ENCODE data around the gene PLK3. TPM values are rescaled to one million over a fixed set of nuclear protein-coding genes. Genes with fewer than 3 reads are reported as not detected.

PLK3 gene
- total and polyA plus RNA-seq, 9 of the 15 experiments (the other 6 are each of a cell fraction or from before 2014, with no cell fraction given): 0.52 to 22.7 (median 11.0) TPM

- TF ChIP-seq SNIP1 (IDR thresholded peaks at IDR 0.05; ENCODE audit: low read depth) (no peak), AFF4 (CRISPR knock-in tag; IDR thresholded peaks at IDR 0.05) (peak; percentile 98), PTBP1 (IDR thresholded peaks at IDR 0.05; ENCODE audit: low read depth, low read length) (no peak), DMBX1 (CRISPR knock-in tag; IDR thresholded peaks at IDR 0.05; ENCODE audit: borderline replicate concordance) (peak; percentile 87), ILF3 (IDR thresholded peaks at IDR 0.05; ENCODE audit: borderline replicate concordance) (no peak), NFE2 (IDR thresholded peaks at IDR 0.05; ENCODE audit: low read depth) (peak; percentile 81), UBTF (IDR thresholded peaks at IDR 0.05; ENCODE audit: borderline replicate concordance in 1 of 2, low read depth in 2 of 2, low read length in 2 of 2) (peak in 1 of 2 experiments; percentile 11; a peak in 1 of 4 replicates), ZNF253 (CRISPR knock-in tag; conservative IDR thresholded peaks at IDR 0.05) (no peak), ADNP (tag; IDR thresholded peaks at IDR 0.05) (no peak), GATAD2A (IDR thresholded peaks at IDR 0.05) (peak; percentile 45), CREB1 (IDR thresholded peaks at IDR 0.05) (peak; percentile 77), CREB1 (CRISPR knock-in tag; IDR thresholded peaks at IDR 0.05) (peak; percentile 81), ETS2 (tag; IDR thresholded peaks at IDR 0.05; ENCODE audit: borderline replicate concordance, poor library complexity, severe bottlenecking) (no peak), NR4A1 (CRISPR knock-in tag; IDR thresholded peaks at IDR 0.05) (peak; percentile 89; the same call in 1 of the 2 replicates), NR4A1 (tag; IDR thresholded peaks at IDR 0.05) (peak; percentile 94), RBM25 (IDR thresholded peaks at IDR 0.05; ENCODE audit: low read depth, low read length, severe bottlenecking) (no peak), RFX1 (IDR thresholded peaks at IDR 0.05) (peak; percentile 96), FOS (IDR thresholded peaks at IDR 0.05; ENCODE audit: extremely low read depth, insufficient read length) (no peak), ZSCAN29 (IDR thresholded peaks at IDR 0.05) (no peak), CHD1 (IDR thresholded peaks at IDR 0.05; ENCODE audit: low read length) (peak; percentile 33), CREM (IDR thresholded peaks at IDR 0.05; ENCODE audit: low read depth) (peak; percentile 94), FOSL1 (tag; conservative IDR thresholded peaks at IDR 0.05) (peak; percentile 99), EHMT2 (IDR thresholded peaks at IDR 0.05) (no peak), RAD21 (CRISPR knock-in tag; conservative IDR thresholded peaks at IDR 0.05 in 1 of 2, IDR thresholded peaks at IDR 0.05 in 1 of 2) (peak; percentile 9 to 20; a peak in 3 of 4 replicates), ZNF12 (CRISPR knock-in tag; IDR thresholded peaks at IDR 0.05) (no peak)
These were observed 7.3 kb downstream of the PLK3 start (continued) for GRCh38 chr1:44807364-44808062.
